HG03097 (cell line): Measurements from ENCODE around the gene ADSS1.

ENCODE experiments used
- ATAC-seq: cut with Tn5 transposase; IDR thresholded peaks from one replicate; pipeline ENCODE4 v1.9.1; 2021; ENCODE audit not compliant: unreplicated experiment, low FRiP score

The ADSS1 gene

DNA sequence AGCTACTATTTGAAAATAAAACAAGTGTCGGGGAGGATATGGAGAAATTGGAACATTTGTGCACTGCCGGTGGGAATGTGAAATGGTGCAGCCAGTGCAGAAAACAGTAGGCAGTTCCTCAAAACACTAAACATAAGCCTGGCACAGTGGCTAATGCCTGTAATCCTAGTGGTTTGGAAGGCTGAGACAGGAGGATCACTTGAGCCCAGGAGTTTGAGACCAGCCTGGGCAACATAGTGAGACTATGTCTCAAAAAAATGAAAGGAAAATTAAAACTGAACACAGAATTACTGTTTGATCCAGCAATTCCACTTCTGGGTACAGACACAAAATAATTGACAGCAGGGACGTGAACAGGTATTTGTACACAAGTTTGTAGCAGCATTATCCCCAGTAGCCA lies 41.5 kb downstream of the ADSS1 start:
- ATAC-seq, result no peak

DNA sequence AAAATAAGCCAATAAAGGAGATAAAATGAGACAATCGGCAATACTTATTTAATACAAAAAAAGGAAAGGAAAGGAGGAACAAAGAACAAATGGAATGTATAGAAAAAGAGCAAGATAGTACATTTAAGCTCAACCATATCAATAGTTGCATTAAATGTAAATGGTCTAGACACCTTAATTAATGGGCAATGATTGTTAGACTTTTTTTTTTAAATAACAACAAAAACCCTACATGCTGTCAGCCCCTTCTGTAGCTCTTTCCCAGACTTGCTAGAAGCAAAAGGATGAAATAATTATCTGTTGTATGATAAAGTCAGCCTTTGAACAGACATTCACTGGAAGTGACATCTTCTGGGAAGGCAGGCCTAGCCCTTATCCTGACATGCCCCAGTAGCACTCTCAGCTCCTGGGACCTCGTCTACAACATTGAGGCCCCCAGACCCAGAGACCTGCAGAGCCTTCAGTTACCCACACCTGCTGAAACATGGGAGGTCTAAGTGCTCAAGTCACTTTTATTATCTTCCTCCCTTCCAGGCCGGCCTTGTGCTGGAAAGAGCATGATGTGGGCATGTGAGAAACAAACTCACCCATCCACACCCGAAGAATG lies 42.3 kb downstream of the ADSS1 start:
- no peak for ATAC-seq

DNA sequence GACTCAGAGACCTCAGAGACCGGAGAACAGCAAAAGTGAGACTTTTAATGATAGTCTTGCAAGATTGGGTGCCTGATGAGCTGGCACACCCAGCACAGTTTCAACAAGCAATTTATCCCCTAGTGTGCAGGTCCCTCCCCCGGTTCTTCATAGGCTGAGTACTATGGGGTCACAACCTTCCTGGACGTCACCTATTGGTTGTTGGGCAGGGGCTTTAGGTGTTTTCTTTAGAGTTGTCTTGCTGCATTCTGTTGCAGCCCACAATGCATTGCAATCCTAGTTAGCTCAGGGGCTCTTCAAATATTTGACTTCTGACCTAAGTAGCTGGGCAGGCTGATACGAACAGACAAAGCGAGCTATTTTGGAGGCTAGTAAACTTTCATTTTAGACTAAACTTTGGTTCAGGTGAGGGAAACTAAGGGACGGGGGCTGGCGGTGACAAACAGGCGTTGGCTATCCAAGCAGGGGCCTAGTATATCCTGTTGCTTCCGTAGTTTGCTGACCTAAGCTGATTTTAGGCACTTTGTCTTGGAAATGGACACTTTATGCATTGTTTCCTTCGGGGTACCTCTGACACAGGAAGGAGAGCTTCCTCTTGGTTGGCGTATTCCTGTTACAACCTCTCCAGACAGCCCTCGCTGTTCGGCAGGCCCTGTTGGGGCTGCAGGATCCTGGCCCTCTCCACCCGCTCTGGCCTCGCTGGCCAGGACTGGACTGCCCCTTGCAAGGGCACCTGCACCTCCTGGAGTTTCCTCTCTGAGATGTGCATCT lies 43.0 kb downstream of the ADSS1 start:
- ATAC-seq, result no peak

DNA sequence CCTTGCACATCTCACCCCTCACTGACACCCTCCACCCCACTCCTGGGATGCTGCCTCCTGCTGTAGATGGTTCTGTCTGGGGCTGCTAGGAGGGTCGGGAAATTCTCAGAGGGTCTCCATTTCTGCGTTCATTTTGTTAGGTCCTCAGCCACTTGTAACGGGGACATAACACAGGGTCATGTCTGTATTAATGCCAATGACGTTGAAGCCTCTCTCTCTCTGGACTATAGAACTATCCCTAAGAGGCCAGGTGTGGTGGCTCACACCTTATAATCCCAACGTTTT lies 43.5 kb downstream of the ADSS1 start:
- no peak for ATAC-seq

DNA sequence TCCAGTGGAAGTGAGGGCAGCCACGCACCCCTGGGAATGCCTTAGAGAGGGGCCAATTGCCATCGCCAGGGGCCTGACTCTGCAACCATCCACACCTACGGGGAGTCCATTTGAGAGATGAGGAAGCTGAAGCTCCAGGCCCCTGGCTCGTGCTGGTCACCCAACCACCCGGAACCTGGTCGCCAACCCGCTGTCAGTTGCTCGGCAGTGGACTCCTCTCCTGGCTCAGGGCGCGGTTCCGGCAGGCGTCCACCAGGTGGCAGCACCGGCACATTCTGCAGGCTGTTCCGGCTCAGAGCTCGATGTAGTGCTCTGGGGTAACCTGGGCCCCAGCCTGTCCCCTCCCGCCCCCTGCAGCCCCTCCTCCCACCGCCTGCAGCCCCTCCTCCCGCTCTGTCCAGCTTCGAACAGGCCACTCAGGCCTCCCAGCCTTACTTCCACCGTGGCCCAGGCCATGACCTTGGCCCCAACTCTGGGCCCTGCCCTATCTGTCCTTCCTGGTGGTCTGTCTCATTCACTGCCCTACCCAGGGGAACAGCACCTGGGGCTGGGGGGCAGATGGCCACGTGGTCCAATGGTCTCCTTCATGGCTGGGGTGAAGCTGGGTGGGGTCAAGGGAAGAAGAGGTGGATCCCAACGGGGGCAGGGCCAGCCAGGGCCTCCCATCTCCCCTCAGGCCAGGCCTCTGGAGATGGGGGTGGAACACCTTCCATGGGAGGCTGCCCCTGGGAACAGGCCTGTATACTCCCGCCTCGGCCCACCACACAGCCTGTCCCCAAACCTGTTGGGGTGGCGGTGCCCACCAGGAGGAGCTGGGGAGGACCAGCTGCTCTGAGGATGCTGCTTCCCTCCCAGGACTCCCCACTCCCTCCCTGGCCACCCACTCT lies 44.7 kb downstream of the ADSS1 start:
- ATAC-seq, result no peak

DNA sequence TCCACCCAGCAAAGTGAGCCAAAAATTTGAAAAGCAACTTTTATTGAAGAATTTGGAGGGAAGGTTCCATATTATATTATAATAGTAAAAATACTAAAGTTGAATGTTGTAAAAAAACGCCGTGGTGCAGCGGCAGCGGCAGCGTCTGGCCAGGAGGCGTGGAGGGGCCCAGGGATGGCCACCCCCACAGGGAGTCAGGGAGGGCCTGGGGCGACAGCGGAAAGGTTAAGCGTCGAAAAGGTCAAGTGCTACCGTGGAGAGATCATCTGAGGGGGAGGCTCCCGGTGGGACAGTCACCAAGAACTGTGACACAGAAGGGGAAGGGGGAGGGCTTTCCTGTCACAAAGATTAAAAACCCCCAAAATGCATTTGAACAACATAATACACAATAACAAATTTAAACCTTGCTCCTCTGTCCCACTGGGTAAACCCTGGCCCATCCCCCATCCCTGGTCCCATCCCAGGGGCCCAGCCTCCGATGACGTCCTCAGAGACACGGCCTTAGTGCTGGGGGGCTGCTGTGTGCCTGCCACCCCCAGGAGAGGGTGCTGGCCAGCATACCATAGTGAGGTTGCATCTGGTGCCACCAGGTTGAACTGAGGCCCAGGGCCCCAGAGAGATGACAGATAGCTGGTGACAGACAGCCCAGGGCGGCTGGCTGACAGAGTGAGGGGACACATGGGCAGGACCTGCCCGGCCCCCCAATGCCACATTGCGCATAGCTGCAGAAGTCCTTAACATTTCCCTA lies 45.5 kb downstream of the ADSS1 start:
- no peak for ATAC-seq

DNA sequence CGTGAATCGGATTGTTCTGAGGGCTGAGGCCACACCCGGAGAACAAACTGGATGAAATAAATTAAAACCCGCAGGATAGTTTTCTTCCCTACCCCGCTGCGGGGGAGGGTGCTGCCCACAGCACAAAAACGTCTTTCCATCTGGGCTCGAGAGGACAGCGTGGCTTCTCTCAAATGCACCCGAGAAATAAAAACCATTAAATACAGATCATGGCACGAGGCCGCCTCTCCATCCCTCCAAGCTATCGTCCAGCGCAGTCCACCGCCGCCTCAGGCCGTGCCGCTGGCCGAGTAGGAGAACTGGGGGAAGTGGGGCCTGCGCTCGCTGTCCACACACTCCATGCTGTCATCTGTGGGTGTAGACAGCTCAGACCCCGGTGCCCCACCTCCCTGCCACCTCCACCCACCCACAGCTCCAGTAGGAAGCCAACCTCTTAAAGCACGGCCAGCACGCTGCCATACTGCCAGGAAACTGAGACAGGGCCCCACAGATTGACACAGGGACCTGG lies 46.1 kb downstream of the ADSS1 start:
- ATAC-seq, result no peak

DNA sequence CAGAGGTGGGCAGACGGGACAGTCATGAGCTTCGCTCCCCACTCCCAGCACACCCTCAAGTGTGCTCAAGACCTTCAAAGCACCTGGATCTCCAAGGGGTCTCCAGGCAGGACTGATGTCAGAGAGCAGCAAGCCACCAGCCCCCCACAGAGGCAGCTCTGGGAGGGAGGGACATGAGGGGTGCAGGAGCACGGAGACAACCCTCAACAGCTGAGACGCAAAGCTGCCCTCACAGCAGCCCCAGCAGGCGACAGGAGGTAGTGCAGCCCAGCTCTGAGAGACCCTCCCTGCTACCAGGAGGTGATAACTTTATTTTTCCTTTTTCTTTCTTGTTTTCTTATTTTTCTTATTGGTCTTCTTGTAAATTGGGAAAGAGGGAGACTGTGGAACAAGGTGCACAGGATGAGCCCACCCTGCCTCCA lies 46.8 kb downstream of the ADSS1 start:
- ATAC-seq, result no peak

DNA sequence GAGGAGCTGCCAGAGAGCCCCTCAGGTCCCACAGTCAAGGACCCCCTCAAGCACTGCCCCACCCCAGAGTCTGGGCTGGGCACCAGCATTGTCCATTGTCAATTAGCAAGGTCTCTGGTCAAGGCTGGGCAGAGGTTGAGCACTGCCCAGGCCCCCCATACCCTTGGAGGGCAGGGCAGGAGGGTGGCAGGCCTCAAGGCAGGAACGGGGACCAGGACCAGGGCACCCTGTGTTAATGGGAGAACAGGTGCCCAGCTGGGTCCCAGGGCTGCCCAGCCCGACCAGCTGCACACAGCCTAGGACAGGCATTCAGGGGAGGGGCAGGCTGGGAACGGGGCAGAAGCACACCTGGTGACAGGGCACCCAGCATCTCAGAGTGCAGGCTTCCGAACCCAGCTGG lies 47.3 kb downstream of the ADSS1 start:
- ATAC-seq, result no peak

DNA sequence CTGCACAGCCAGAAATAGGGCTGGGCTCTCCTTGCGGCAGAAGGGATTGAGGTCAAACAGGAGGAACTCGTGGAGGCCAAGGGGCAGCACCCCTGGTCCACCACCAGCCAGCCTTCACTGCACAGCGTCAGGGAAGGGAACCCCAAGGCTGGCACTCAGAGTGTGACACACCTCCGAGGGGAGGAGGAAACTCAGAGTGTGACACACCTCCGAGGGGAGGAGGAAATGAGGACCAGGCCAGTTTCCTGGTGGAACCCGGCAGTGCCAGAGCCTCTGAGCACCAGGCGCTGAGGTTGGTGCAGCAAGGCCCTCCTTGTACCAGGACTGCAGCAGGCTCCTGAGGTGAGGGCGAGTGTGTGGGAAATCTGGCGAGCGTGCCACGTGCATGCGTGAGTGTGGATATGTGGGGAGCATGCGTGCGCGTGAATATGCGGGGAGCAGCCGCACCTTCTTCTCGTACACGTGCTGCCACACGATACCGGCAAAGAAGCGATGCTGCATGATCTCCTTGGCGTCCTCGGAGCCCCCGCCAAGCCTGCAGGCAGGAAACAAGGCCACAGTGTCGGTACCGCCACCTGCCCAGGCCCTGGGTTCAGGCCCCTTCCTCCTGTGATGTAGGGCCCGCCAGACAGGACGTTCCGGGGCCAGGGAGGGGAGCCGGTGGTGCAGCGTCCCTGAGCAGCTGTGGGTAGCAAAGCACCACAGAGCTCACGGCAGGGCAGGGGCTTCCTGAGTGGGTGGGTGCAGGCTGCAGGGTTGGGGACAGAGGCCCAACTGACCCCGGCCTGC lies 48.1 kb downstream of the ADSS1 start:
- ATAC-seq, result no peak

DNA sequence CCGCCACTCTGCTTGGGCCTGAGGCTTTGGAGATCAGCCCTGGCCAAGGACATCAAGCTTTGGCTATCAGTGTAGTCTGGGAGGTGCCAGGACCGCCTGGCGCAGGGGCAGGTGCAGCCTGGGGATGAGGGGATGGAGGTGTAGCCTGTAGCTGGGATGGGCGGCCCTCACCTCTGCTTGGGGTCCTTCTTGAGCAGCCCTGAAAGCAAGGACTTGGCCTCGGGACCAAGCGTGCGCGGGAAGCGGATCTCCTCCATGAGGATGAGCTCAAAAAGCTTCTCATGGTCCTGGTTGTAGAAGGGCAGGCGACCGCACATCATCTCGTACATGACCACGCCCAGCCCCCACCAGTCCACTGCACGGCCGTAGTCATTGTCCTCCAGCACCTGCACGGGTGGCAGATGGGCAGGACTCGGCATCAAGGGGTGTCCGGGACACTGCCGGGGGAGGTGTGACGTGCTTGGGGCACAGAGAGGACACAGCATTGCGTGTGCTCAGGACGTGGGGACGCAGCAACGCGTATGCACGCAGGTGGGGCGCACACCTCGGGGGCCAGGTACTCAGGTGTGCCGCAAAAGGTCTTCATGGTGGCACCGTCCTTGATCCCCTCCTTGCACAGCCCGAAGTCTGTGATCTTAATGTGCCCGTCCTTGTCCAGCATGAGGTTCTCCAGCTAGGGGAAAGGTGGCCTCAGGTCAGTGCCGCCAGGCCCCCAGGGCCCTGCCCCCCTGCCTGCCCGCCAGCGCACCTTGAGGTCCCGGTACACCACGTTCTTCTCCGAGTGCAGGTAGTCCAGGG lies 48.9 kb downstream of the ADSS1 start:
- no peak for ATAC-seq

DNA sequence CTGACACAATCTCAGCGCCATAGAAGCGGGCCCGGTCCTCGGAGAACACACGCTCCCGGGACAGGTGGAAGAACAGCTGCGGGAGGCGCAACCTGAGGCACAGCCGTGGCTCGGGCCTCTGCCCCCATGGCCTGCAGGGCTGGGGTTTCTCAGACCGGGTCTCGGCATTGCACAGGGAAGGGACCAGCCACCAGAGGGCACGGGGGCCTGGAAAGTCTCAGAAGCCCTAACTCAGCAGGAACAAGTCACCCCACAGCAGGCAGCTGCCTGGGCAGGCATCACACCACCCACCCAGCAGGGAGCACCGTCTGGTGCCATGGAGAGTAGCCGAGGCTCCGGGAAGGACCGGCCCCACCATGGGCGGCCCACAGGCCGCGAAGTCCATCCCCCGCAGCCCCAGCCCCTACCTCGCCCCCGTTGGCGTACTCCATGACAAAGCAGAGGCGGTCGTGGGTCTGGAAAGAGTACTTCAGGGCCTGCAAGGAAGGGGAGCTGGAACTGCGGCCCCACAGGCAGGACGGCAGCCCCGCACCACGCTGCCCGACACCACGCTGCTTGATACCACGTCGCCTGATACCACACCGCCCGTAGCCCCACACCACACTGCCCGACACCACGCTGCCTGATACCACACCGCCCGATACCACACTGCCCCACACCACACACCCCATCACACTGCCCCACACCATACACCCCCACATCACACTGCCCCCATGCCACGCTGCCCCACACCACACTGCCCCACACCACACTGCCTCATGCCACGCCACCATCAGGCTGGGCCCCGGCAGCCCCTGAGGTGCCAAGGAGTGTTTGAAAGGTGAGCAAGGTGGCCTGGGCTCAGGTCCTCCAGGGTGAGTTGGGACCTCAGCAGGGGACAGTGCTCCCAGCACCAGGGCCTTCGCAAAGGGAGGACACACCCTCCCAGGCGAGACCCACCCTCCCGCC lies 49.8 kb downstream of the ADSS1 start:
- ATAC-seq, result no peak

DNA sequence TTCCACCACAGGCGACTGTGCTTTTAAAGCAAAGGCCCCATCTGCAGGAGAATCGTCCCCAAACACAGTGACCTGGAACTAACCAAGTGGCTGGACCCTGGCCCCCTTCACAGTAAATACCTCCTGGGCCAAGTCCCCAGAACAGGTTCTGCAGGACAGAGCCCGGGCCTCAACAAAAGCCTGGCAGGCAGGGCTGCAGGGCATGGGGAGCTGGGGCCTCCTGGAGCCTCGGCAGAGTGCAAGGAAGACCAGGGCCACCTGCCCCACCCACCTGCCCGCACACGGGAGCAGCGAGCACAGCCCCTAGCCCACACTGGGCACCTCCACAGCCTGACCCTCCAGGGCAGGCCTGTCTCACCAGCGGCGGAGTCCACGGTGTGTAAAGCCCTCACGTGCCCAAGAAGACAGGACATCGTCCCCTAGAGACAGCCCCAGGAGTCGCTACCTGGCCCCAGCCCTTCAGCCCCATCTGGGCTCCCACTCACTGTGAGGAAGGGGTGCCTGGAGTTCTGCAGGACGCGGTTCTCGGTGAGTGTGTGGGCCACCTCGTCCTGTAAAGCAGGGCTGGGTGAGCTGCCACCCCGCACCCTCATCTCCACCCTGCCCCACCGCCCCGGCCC lies 50.5 kb downstream of the ADSS1 start:
- ATAC-seq, result no peak

DNA sequence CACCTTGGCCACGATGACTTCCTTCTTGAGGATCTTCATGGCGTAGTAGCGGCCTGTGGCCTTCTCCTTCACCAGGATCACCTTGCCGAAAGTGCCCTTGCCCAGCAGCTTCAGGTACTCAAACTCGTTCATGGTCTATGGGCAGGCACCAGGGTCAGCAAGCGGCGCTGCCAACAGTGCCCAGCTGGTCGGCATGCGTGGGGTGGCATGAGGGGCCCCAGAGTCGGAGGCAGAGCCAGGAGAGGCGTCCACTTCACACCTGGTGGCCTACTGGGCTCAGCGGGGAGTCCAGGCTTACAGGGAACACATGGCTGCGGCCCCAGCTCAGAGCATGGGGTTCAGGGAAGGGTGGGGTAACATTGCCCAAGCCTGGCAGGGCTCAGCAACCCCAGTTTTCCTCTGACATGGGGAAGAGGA lies 51.1 kb downstream of the ADSS1 start:
- no peak for ATAC-seq

DNA sequence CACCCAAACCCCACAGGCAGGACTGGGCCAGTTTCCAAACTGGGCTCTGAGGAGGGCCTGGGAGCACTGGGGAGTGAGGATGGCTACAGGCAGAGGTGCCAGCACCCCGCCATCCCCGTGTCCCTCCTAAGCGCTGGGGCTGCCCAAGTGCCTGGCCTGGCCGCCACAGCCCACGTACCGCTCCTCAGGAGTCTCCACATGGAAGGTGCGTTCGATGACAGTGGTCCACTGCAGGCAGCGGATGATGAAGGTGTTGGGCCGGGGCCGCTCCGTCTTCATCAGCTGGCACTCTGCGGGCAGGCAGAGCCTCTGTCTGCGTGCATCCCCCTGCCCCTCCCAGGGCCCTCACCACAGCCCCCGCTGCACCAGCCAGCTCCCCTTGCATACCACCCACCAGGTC lies 52.5 kb downstream of the ADSS1 start:
- ATAC-seq, result no peak

DNA sequence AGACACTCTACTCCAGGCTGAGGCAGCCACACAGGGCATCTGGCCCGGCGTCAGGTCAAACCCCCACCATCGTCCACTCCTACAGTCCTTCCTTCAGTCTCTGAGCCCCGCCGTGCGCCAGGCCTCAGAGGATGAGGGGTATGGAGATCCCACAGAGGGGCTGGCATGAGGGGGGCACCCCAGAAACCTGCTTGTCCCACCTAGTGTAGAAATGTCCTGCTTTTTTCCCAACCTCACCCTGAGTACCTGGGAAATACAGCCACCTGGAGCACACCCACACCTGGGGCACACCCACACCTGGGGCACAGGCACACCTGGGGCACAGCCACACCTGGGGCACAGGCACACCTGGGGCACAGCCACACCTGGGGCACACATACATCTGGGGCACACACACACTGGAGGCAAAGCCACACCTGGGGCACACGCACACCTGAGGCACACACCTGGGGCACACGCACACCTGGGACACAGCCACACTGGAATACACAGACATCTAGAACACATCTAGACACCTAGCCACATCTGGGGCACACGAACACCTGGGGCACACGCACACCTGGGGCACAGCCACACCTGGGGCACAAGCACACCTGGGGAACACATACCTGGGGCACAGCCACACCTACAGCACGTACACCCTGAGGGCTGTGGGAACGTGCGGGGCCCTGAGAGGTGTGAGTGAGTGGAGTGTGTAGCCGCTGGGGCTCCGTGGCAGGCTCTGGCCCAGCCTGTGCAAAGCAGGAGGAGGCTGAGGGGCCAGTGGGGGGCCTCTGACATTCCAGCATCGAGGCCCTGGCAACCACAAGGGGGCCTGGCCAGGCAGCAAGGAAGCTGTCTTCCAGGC lies 53.2 kb downstream of the ADSS1 start:
- ATAC-seq, result no peak

DNA sequence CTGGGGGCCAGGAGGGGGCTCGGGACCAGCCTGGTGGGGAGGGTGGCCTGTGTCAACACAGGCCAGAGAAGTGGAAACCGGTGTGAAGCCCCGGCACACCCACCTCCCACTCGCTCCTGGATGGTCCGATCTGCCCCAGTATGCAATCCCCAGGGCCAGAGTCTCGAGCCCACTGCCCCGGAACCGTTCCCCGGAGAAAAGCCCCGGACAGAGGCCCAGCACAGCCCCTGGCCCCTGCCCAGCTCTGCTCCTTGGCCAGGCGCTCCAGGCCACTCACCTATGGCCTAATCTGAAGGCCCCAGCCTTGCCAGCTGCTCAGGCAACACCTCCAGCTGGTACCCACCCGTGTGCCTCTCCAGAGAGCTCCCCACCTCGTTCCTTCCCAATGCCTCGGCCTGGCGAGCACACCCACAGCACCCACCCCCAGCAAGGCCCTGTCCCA lies 53.8 kb downstream of the ADSS1 start:
- ATAC-seq, result no peak
